Upper lobe of right lung (tissue), 1 donor: ENCODE measurements around the gene JMJD8. TPM values are rescaled to one million over a fixed set of nuclear protein-coding genes. Genes with fewer than 3 reads are reported as not detected.
"Not testable (repeated sequence)": the region's sequence is repeated elsewhere in the genome, so short reads cannot be mapped to it uniquely, and the experiment has no call there.

ENCODE experiments used
- ATAC-seq: fragments of 200-7000 bp; cut with Tn5 transposase; one replicate; pipeline ENCODE4 v1.9.1; 2020; ENCODE audit warnings: mild to moderate bottlenecking, moderate library complexity
- DNase-seq: peaks from one replicate; pipeline ENCODE4 v3.0.0-alpha.2; 2020
- H3K27ac ChIP-seq: fragments of 200-600 bp; one replicate; pipeline ENCODE4 v1.8.0; 2022
- H3K27me3 ChIP-seq: fragments of 200-600 bp; one replicate; pipeline ENCODE4 v1.8.0; 2022; ENCODE audit warnings: mild to moderate bottlenecking
- H3K36me3 ChIP-seq: fragments of 200-600 bp; one replicate; pipeline ENCODE4 v1.8.0; 2022
- H3K4me1 ChIP-seq: fragments of 200-600 bp; one replicate; pipeline ENCODE4 v1.8.0; 2022
- H3K4me3 ChIP-seq: fragments of 200-600 bp; one replicate; pipeline ENCODE4 v1.8.0; 2022; ENCODE audit warnings: mild to moderate bottlenecking
- H3K9me3 ChIP-seq: fragments of 200-600 bp; one replicate; pipeline ENCODE4 v1.8.0; 2022
- intact Hi-C: fragments of 100-400 bp; cut with DNase I; formaldehyde crosslinking; loops from one replicate; pipeline ENCODE4 v1.11.0; 2022
- total RNA-seq: library from RNA; stranded (reverse); fragmentation: NEBNext Ultra II Directional; extraction: Animal tissue kit (Norgen Biotek cat#: 25700); gene quantifications from one replicate; pipeline ENCODE4 v1.2.1, GENCODE V29; 2021
- TF ChIP-seq, protein P1 (sequence below): fragments of 200-600 bp; IDR thresholded peaks from one replicate; pipeline ENCODE4 v1.8.0; 2022; ENCODE audit warnings: antibody characterized with exemption
- donor health status: DM: no; HTN: yes; CAD: no; lungs with severe emphysema.

JMJD8 gene
- total RNA-seq, 1 donor from 2014 or later: 51.3 TPM

DNA sequence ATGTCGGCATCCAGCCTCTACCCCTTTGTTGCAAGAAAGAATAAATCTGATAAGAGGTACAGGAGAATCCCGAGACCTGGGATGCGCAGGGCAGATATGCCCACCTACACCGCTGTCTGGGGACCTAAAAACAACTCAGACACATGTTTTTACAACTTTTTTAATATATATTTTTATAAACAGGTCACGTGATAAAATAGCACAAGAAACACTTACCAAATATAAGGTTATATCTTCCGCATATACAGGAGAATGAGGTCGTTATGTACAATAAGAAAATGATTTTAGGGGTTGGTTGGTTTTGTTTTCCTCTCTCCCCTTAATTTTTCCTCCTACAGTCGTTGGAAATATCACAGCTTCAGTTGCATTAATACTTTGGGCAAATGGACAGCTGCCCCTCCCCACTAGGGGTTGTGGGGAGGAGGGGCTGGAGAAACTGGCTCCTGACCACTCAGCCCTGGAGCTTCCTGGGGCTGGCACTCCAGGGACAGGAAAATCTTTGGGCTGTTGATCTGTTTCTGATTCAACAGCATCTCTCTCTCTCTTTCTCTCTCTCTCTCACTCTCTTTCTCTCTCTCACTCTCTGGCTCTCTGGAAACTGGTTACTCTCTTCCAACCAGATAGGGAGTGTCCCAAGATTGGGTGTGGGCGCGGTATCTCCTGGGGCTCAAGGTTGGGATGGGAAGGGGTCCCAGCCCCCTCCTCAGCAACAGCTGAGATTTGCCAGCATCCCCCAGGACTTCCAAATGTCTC, 8.4 kb upstream of the JMJD8 start:
- peaks cover 45% of the 10 kb centered on the region for H3K27me3 ChIP-seq

DNA sequence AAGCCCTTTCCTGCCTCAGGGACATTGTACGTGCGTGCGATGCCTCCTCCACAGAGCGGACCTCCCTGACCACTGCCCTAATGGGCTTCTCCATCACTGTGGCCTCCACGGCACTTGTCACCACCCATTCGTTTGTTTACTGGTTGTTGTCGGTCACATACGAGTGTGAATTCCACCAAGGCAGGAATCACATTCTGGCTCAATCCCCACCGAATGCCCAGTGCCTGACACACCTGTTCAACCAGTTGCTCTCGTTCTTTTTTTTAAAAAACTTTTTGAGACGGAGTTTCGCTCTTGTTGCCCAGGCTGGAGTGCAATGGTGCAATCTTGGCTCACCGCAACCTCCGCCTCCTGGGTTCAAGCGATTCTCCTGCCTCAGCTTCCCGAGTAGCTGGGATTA, 7.1 kb upstream of the JMJD8 start:
- H3K4me3 ChIP-seq, intact Hi-C loops, ATAC-seq, H3K9me3 ChIP-seq, H3K36me3 ChIP-seq, DNase-seq, H3K27ac ChIP-seq: not testable (repeated sequence)
- Histone ChIP-seq H3K4me1 (peaks cover 25% of the 10 kb centered on the region), H3K27me3 (peaks cover 38% of the 10 kb centered on the region)

More for the DNA sequence above, 8.4 kb upstream of the JMJD8 start:
- Histone ChIP-seq H3K27ac (no peak overlapping the region), H3K36me3 (no peaks in the 10 kb centered on the region), H3K4me1 (peaks cover 25% of the 10 kb centered on the region), H3K9me3 (no peaks in the 10 kb centered on the region), H3K4me3 (no peak overlapping the region)
- ATAC-seq: no peak
- DNase-seq: no peak
- TF ChIP-seq, protein P1, sequence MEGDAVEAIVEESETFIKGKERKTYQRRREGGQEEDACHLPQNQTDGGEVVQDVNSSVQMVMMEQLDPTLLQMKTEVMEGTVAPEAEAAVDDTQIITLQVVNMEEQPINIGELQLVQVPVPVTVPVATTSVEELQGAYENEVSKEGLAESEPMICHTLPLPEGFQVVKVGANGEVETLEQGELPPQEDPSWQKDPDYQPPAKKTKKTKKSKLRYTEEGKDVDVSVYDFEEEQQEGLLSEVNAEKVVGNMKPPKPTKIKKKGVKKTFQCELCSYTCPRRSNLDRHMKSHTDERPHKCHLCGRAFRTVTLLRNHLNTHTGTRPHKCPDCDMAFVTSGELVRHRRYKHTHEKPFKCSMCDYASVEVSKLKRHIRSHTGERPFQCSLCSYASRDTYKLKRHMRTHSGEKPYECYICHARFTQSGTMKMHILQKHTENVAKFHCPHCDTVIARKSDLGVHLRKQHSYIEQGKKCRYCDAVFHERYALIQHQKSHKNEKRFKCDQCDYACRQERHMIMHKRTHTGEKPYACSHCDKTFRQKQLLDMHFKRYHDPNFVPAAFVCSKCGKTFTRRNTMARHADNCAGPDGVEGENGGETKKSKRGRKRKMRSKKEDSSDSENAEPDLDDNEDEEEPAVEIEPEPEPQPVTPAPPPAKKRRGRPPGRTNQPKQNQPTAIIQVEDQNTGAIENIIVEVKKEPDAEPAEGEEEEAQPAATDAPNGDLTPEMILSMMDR: no peak
- intact Hi-C loops: no loop called here

DNA sequence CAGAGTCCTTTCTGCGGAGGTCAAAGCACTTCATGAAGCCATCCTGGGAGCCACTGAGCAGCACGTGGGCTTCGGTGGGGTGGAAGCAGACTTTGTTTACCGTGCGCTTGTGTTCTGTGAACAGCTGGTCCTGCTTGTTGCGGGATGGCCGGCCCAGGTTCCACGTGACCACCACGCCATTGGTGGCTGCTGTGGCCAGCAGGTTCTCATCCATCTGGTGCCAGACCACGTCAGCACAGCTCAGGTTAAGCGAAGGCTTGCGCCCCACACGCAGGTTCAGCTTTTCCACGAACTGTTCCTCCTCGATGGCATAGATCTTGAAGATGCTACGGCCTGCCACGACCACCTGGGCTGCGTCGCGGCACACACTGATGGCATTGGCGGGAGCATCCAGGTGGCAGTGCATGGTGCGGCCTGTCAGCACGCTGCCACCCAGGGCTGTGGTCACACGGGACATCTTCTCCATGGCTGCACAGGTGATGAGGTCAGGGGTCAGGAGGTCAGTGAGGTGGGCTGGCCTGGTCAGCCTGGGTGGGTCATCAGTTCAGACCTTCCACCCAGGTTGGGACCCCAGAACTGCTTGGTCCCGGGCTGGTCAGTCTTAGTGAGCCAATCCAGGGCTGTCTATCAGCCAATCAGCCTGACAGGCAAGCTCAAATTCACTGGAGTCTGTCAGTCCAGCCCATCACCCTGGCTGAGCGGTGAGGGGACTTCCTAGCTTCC, 5.2 kb upstream of the JMJD8 start:
- Histone ChIP-seq H3K36me3 (no peaks in the 10 kb centered on the region), H3K27ac (peak overlapping the region; percentile 91), H3K27me3 (peaks cover 21% of the 10 kb centered on the region), H3K9me3 (no peaks in the 10 kb centered on the region), H3K4me3 (peak overlapping the region; percentile 99), H3K4me1 (peaks cover 35% of the 10 kb centered on the region)
- TF ChIP-seq, protein P1: no peak
- intact Hi-C loops: no loop called here
- no peak for ATAC-seq
- DNase-seq: no peak

DNA sequence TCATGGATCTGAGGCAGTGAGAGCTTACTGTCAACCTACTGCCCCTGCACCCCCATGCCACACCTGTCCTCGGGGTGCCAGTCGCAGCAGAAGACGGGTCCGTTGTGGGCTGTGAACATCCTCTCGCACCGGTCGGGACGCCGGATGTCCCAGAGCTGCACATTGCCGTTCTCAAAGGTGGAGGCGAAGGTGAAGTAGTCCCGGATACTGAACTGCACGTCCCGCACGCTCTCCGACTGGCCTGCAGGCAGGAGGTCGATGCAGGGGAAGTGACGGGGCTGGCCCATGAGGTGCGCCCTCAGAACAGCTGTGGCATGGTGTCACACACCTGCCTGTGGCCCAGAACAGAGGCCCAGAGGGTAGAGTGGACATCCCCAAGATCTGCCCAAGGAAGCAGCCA, 3.4 kb upstream of the JMJD8 start:
- H3K27ac ChIP-seq: no peak overlapping the region
- H3K36me3 ChIP-seq: peaks cover 6% of the 10 kb centered on the region
- H3K27me3 ChIP-seq: peaks cover 4% of the 10 kb centered on the region
- TF ChIP-seq, protein P1: no peak
- no peak overlapping the region for H3K4me3 ChIP-seq
- peaks cover 42% of the 10 kb centered on the region for H3K4me1 ChIP-seq
- no peaks in the 10 kb centered on the region for H3K9me3 ChIP-seq
- intact Hi-C loops: no loop called here
- DNase-seq (no peak), ATAC-seq (no peak)

GRCh38 chr16:686459-687260, 2.5 kb upstream of the JMJD8 start:
- TF ChIP-seq, protein P1: no peak
- Histone ChIP-seq H3K9me3 (no peaks in the 10 kb centered on the region), H3K4me1 (peaks cover 46% of the 10 kb centered on the region), H3K27me3 (no peaks in the 10 kb centered on the region), H3K27ac (no peak overlapping the region), H3K36me3 (peaks cover 14% of the 10 kb centered on the region), H3K4me3 (no peak overlapping the region)
- ATAC-seq (no peak), DNase-seq (no peak)
- intact Hi-C loops: no loop called here
